Measurements from ENCODE around the gene SNTB2.

- TF ChIP-seq ZNF274 (IDR thresholded peaks at IDR 0.05; ENCODE audit: low read depth, low read length) (no peak), YY1 (IDR thresholded peaks at IDR 0.05; ENCODE audit: insufficient read depth, insufficient read length) (no peak), SUZ12 (IDR thresholded peaks at IDR 0.05; ENCODE audit: extremely low read depth, insufficient read depth, insufficient read length) (no peak)
Observed at GRCh38 chr16:69334696-69335095, 147.7 kb downstream of the SNTB2 start.

Data from NT2/D1 (cell line).